Cardiac muscle cell (in vitro differentiated cells and primary cell): ENCODE data around the gene SMAD6. TPM values are rescaled to one million over a fixed set of nuclear protein-coding genes. Genes with fewer than 3 reads are reported as not detected.

Source experiments
- DNase-seq, 2 donors: peaks; one replicate each; pipeline versions ENCODE4 v3.0.0 to v3.0.0-alpha.2; 2010 to 2017; ENCODE audit warnings: low read depth in 1 of 2, low spot score in 1 of 2
- H3K27ac ChIP-seq: fragments of 200-600 bp; sonication (generic); 2 replicates; pipeline ENCODE4 v1.5.1; 2016
- H3K27me3 ChIP-seq: fragments of 200-600 bp; sonication (generic); 2 replicates; pipeline ENCODE4 v1.6.0; 2016; ENCODE audit warnings: control low read depth
- H3K36me3 ChIP-seq: fragments of 200-600 bp; sonication (generic); 2 replicates; pipeline ENCODE4 v1.5.1; 2016; ENCODE audit warnings: control low read depth
- H3K4me1 ChIP-seq: fragments of 200-600 bp; sonication (generic); 2 replicates; pipeline ENCODE4 v1.8.1; 2017; ENCODE audit warnings: low read depth, mild to moderate bottlenecking, mixed run types
- H3K4me3 ChIP-seq: fragments of 200-600 bp; sonication (generic); 2 replicates; pipeline ENCODE4 v1.5.1; 2016; ENCODE audit warnings: mild to moderate bottlenecking
- H3K9me3 ChIP-seq: fragments of 200-600 bp; sonication (generic); 2 replicates; pipeline ENCODE4 v1.5.1; 2017; ENCODE audit warnings: low read depth, mild to moderate bottlenecking, control low read depth
- polyA plus RNA-seq: library from polyadenylated mRNA; unstranded; fragments of >200 nt; fragmentation: Nextera tagmentation; extraction: Ambion mirVana; gene quantifications from 2 replicates; pipeline ENCODE4 v1.2.1, GENCODE V29; 2016
- total RNA-seq: library from RNA; depleted of rRNA; stranded (reverse); fragments of >200 nt; gene quantifications from 2 replicates; pipeline ENCODE4 v1.2.3, GENCODE V29; 2016
- TF ChIP-seq, protein P1 (sequence below): IDR thresholded peaks from 2 replicates; pipeline ENCODE4 v1.5.1; 2012; ENCODE audit warnings: low read depth, mild to moderate bottlenecking, low read length

The SMAD6 gene
- total and polyA plus RNA-seq, 2 experiments from 2014 or later = 106 to 274 TPM

DNA sequence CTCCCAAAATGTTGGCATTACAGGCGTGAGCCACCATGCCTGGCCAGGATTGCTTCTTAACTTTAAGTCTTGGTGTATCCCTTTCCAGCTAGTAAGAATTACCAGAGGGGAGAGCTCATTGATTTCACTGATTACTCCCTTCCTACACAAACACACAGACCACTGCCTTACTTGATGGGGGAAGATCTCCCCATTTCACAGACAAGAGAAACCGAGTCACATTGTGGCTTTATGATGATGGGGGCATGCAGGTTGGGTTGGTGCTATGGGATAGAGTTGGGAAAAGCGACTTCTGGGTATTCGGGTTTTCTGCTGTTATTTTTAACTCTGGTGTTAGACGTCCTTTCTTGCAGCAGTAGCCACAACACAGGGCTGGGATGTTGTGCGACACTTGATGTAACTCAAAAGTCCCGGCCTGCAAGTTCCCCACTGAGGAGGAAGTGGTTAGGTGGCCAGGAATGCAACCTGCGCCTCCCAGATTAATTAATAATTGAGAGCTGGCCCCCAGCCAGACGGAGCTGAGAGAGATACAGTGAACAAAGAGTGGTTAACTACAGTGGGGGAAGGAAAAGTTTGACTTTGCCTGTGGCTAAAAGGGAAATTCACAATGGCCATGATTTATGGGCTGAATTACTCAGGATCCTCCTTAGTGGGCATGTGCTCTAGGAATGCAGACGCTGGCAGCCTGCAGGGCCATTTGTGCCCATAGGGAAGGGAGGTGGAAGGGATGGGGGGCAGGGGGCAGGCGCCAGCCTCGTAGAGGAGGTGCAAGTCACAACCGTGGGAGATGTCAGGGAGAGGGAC is 63.6 kb downstream of the SMAD6 start:
- H3K4me3 ChIP-seq = no peak overlapping the region
- H3K27ac ChIP-seq = peak overlapping the region; percentile 87
- peak in 1 of 2 donors; percentile 46 for DNase-seq
- no peaks in the 10 kb centered on the region for H3K9me3 ChIP-seq
- no peaks in the 10 kb centered on the region for H3K27me3 ChIP-seq
- H3K4me1 ChIP-seq = peaks cover 75% of the 10 kb centered on the region
- no peaks in the 10 kb centered on the region for H3K36me3 ChIP-seq
- TF ChIP-seq, protein P1, sequence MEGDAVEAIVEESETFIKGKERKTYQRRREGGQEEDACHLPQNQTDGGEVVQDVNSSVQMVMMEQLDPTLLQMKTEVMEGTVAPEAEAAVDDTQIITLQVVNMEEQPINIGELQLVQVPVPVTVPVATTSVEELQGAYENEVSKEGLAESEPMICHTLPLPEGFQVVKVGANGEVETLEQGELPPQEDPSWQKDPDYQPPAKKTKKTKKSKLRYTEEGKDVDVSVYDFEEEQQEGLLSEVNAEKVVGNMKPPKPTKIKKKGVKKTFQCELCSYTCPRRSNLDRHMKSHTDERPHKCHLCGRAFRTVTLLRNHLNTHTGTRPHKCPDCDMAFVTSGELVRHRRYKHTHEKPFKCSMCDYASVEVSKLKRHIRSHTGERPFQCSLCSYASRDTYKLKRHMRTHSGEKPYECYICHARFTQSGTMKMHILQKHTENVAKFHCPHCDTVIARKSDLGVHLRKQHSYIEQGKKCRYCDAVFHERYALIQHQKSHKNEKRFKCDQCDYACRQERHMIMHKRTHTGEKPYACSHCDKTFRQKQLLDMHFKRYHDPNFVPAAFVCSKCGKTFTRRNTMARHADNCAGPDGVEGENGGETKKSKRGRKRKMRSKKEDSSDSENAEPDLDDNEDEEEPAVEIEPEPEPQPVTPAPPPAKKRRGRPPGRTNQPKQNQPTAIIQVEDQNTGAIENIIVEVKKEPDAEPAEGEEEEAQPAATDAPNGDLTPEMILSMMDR = no peak

GRCh38 chr15:66766282-66767230 is 64.5 kb downstream of the SMAD6 start:
- H3K36me3 ChIP-seq = no peaks in the 10 kb centered on the region
- H3K27me3 ChIP-seq = no peaks in the 10 kb centered on the region
- peak overlapping the region; percentile 87 for H3K27ac ChIP-seq
- no peak overlapping the region for H3K4me3 ChIP-seq
- peak in 1 of 2 donors; percentile 31 for DNase-seq
- H3K4me1 ChIP-seq = peaks cover 75% of the 10 kb centered on the region
- TF ChIP-seq, protein P1 = no peak
- H3K9me3 ChIP-seq = no peaks in the 10 kb centered on the region

DNA sequence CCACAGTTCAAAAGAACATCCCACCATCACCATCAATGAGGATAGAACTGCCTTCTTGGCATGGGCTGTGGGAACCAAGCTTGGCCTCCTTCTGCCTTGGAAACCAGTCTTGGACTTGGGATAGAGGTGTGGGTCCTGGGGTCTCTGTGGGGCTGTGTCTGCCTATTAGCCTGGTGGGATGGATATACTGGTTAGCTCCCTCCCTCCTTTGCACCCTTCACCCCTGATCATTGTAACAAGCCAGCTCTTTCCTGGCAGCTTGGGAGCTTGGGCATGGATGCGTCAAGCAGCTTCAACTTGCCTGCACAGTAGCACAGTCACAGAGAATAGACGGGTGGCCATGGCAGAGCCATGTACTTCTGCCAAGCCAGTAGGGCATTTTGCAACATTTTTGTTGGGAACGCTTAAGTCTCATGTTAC is 65.2 kb downstream of the SMAD6 start:
- H3K36me3 ChIP-seq = peaks cover under 1% of the 10 kb centered on the region
- no peaks in the 10 kb centered on the region for H3K9me3 ChIP-seq
- TF ChIP-seq, protein P1 = no peak
- H3K27me3 ChIP-seq = no peaks in the 10 kb centered on the region
- no peak for DNase-seq
- no peak overlapping the region for H3K4me3 ChIP-seq
- H3K4me1 ChIP-seq = peaks cover 74% of the 10 kb centered on the region
- peak overlapping the region; percentile 87 for H3K27ac ChIP-seq

- no peak overlapping the region for H3K4me3 ChIP-seq
- H3K27me3 ChIP-seq = no peaks in the 10 kb centered on the region
- no peaks in the 10 kb centered on the region for H3K9me3 ChIP-seq
- H3K4me1 ChIP-seq = peaks cover 74% of the 10 kb centered on the region
- TF ChIP-seq, protein P1 = no peak
- no peak for DNase-seq
- peaks cover 7% of the 10 kb centered on the region for H3K36me3 ChIP-seq
- H3K27ac ChIP-seq = peak overlapping the region; percentile 34
Observed at GRCh38 chr15:66768987-66769386, 67.0 kb downstream of the SMAD6 start.

- no peaks in the 10 kb centered on the region for H3K27me3 ChIP-seq
- peaks cover 75% of the 10 kb centered on the region for H3K4me1 ChIP-seq
- H3K27ac ChIP-seq = peak overlapping the region; percentile 89
- no peak for DNase-seq
- H3K4me3 ChIP-seq = no peak overlapping the region
- no peaks in the 10 kb centered on the region for H3K9me3 ChIP-seq
- TF ChIP-seq, protein P1 = no peak
- peaks cover 7% of the 10 kb centered on the region for H3K36me3 ChIP-seq
Observed at GRCh38 chr15:66770518-66771350, 68.7 kb downstream of the SMAD6 start.
